K562 (cell line): Measurements from ENCODE around the gene SIK3. TPM values are rescaled to one million over a fixed set of nuclear protein-coding genes. Genes with fewer than 3 reads are reported as not detected.
A peak's percentile ranks its signal among the peaks of the same experiment; 100 is the strongest.

Source experiments
- FOSL1 ChIP-seq: fragments of 200-800 bp; sonication (Bioruptor generic); conservative IDR thresholded peaks from 2 replicates; pipeline ENCODE4 v1.6.1; 2016; ENCODE audit warnings: missing genetic modification characterization, missing compliant biosample characterization
- FOXM1 ChIP-seq, 2 experiments: fragments of 450-650 bp in 1 of 2; sonication (generic) in 1 of 2; formaldehyde crosslinking in 1 of 2; IDR thresholded peaks; 2 replicates each; pipeline versions ENCODE4 v1.6.1 to v1.9.0; 2017 to 2022; ENCODE audit warnings: low read depth in 2 of 2, mild to moderate bottlenecking in 2 of 2, missing genetic modification reagents in 1 of 2, moderate library complexity in 1 of 2
- HMG20B ChIP-seq: fragments of 250-450 bp; sonication (Bioruptor Pico); IDR thresholded peaks from 2 replicates; pipeline ENCODE4 v1.5.0; 2021; ENCODE audit warnings: mild to moderate bottlenecking
- LCOR ChIP-seq: sonication (generic); formaldehyde crosslinking; IDR thresholded peaks from 2 replicates; pipeline ENCODE4 v1.8.0; 2022; ENCODE audit warnings: mild to moderate bottlenecking, missing genetic modification reagents
- MEF2A ChIP-seq: IDR thresholded peaks from 2 replicates; pipeline ENCODE4 v1.6.1; 2011; ENCODE audit warnings: low read depth, mild to moderate bottlenecking, low read length, moderate library complexity; ENCODE audit not compliant: control insufficient read depth
- MYBL2 ChIP-seq, 2 experiments: fragments of 450-650 bp in 1 of 2; sonication (generic) in 1 of 2; formaldehyde crosslinking in 1 of 2; IDR thresholded peaks; 2 replicates each; pipeline versions ENCODE4 v1.6.1 to v1.8.1; 2017 to 2022; ENCODE audit warnings: borderline replicate concordance in 1 of 2, inconsistent platforms in 1 of 2, low read depth in 1 of 2, mild to moderate bottlenecking in 1 of 2, missing genetic modification reagents in 1 of 2, moderate library complexity in 1 of 2
- NONO ChIP-seq, 2 experiments: fragments of 200-400 bp in 1 of 2; fragments of 450-650 bp in 1 of 2; formaldehyde crosslinking in 1 of 2; IDR thresholded peaks; 2 replicates each; pipeline ENCODE4 v1.6.1; 2017; ENCODE audit warnings: low read depth in 2 of 2, mild to moderate bottlenecking in 2 of 2, moderate library complexity in 2 of 2, low read length in 1 of 2
- PATZ1 ChIP-seq: fragments of 250-450 bp; sonication (Bioruptor Pico); IDR thresholded peaks from 2 replicates; pipeline ENCODE4 v1.5.0; 2020; ENCODE audit warnings: mild to moderate bottlenecking, borderline replicate concordance
- ZNF197 ChIP-seq: fragments of 200-800 bp; sonication (Bioruptor generic); IDR thresholded peaks from 2 replicates; pipeline ENCODE4 v1.6.1; 2016; ENCODE audit warnings: low read depth, missing genetic modification characterization, missing compliant biosample characterization
- ZNF398 ChIP-seq: fragments of 250-450 bp; sonication (Bioruptor Pico); IDR thresholded peaks from 2 replicates; pipeline ENCODE4 v1.8.0; 2021; ENCODE audit warnings: moderate library complexity, mild to moderate bottlenecking, inconsistent platforms
- ZNF561 ChIP-seq: fragments of 450-650 bp; formaldehyde crosslinking; conservative IDR thresholded peaks from 2 replicates; pipeline ENCODE4 v1.4.0; 2020; ENCODE audit warnings: mild to moderate bottlenecking, moderate library complexity
- ZNF57 ChIP-seq: fragments of 450-650 bp; formaldehyde crosslinking; IDR thresholded peaks from 2 replicates; pipeline ENCODE4 v1.4.0; 2020; ENCODE audit warnings: mild to moderate bottlenecking, moderate library complexity
- polyA plus RNA-seq, 8 experiments: library from polyadenylated mRNA; depleted of rRNA in 4 of 8; stranded (reverse) in 5 of 8; unstranded in 3 of 8; fragments of >200 nt; fragmentation: Nextera tagmentation in 2 of 8; fragmentation: Illumina TruSeq in 1 of 8; extraction: Ambion mirVana in 2 of 8; extraction: Trizol in 1 of 8; gene quantifications; 2 replicates each; pipeline versions ENCODE4 v1.2.1 to v1.2.3, GENCODE V29; 2011 to 2014; ENCODE audit warnings: inconsistent platforms in 1 of 8, missing spikeins in 1 of 8
- total RNA-seq, 7 experiments: library from RNA; depleted of rRNA in 6 of 7; stranded (reverse); fragments of >200 nt in 6 of 7; fragmentation: Illumina TruSeq in 2 of 7; extraction: Trizol in 2 of 7; gene quantifications; 2 replicates each; pipeline versions ENCODE4 v1.2.1 to v1.2.3, GENCODE V29; 2011 to 2021; ENCODE audit warnings: low replicate concordance in 1 of 7
- TF ChIP-seq, protein P1 (sequence below): fragments of 450-650 bp; IDR thresholded peaks from 2 replicates; pipeline ENCODE4 v1.7.1; 2018; ENCODE audit warnings: mild to moderate bottlenecking, low read depth; ENCODE audit not compliant: partially characterized antibody
- TF ChIP-seq, protein P2 (sequence below): sonication (generic); formaldehyde crosslinking; IDR thresholded peaks from 2 replicates; pipeline ENCODE4 v1.8.1; 2023; ENCODE audit warnings: missing genetic modification reagents, mild to moderate bottlenecking, borderline replicate concordance

SIK3 gene
- total and polyA plus RNA-seq, 9 of the 15 experiments (the other 6 are each of a cell fraction or from before 2014, with no cell fraction given) = 1.6 to 21.6 (median 8.0) TPM

GRCh38 chr11:117039900-117040299 is 58.3 kb downstream of the SIK3 start (continued):
- TF ChIP-seq NONO (IDR thresholded peaks at IDR 0.05; ENCODE audit: low read depth in 2 of 2, low read length in 1 of 2) = no peak
- TF ChIP-seq ZNF57 (CRISPR knock-in tag) = no peak
- no peak for TF ChIP-seq ZNF561
- peak; percentile 72; the same call in 1 of the 2 replicates for TF ChIP-seq FOXM1 (IDR thresholded peaks at IDR 0.05; ENCODE audit: low read depth)
- no peak for TF ChIP-seq FOXM1 (CRISPR knock-in tag; IDR thresholded peaks at IDR 0.05; ENCODE audit: low read depth)
- no peak for TF ChIP-seq ZNF398 (CRISPR knock-in tag)
- TF ChIP-seq, protein P1, sequence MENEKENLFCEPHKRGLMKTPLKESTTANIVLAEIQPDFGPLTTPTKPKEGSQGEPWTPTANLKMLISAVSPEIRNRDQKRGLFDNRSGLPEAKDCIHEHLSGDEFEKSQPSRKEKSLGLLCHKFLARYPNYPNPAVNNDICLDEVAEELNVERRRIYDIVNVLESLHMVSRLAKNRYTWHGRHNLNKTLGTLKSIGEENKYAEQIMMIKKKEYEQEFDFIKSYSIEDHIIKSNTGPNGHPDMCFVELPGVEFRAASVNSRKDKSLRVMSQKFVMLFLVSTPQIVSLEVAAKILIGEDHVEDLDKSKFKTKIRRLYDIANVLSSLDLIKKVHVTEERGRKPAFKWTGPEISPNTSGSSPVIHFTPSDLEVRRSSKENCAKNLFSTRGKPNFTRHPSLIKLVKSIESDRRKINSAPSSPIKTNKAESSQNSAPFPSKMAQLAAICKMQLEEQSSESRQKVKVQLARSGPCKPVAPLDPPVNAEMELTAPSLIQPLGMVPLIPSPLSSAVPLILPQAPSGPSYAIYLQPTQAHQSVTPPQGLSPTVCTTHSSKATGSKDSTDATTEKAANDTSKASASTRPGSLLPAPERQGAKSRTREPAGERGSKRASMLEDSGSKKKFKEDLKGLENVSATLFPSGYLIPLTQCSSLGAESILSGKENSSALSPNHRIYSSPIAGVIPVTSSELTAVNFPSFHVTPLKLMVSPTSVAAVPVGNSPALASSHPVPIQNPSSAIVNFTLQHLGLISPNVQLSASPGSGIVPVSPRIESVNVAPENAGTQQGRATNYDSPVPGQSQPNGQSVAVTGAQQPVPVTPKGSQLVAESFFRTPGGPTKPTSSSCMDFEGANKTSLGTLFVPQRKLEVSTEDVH = no peak
- TF ChIP-seq MEF2A = no peak
- no peak for TF ChIP-seq ZNF197 (CRISPR knock-in tag)
- no peak for TF ChIP-seq HMG20B (CRISPR knock-in tag)
- TF ChIP-seq PATZ1 = no peak
- TF ChIP-seq, protein P2, sequence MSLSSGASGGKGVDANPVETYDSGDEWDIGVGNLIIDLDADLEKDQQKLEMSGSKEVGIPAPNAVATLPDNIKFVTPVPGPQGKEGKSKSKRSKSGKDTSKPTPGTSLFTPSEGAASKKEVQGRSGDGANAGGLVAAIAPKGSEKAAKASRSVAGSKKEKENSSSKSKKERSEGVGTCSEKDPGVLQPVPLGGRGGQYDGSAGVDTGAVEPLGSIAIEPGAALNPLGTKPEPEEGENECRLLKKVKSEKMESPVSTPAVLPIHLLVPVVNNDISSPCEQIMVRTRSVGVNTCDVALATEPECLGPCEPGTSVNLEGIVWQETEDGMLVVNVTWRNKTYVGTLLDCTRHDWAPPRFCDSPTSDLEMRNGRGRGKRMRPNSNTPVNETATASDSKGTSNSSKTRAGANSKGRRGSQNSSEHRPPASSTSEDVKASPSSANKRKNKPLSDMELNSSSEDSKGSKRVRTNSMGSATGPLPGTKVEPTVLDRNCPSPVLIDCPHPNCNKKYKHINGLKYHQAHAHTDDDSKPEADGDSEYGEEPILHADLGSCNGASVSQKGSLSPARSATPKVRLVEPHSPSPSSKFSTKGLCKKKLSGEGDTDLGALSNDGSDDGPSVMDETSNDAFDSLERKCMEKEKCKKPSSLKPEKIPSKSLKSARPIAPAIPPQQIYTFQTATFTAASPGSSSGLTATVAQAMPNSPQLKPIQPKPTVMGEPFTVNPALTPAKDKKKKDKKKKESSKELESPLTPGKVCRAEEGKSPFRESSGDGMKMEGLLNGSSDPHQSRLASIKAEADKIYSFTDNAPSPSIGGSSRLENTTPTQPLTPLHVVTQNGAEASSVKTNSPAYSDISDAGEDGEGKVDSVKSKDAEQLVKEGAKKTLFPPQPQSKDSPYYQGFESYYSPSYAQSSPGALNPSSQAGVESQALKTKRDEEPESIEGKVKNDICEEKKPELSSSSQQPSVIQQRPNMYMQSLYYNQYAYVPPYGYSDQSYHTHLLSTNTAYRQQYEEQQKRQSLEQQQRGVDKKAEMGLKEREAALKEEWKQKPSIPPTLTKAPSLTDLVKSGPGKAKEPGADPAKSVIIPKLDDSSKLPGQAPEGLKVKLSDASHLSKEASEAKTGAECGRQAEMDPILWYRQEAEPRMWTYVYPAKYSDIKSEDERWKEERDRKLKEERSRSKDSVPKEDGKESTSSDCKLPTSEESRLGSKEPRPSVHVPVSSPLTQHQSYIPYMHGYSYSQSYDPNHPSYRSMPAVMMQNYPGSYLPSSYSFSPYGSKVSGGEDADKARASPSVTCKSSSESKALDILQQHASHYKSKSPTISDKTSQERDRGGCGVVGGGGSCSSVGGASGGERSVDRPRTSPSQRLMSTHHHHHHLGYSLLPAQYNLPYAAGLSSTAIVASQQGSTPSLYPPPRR (CRISPR knock-in tag) = no peak
- 0 out of 2 replicates have a peak, but pooled peaks have one; percentile 12 for TF ChIP-seq FOSL1
- TF ChIP-seq LCOR (CRISPR knock-in tag) = no peak
- peak; percentile 81 for TF ChIP-seq MYBL2 (IDR thresholded peaks at IDR 0.05; ENCODE audit: low read depth)
- TF ChIP-seq MYBL2 (CRISPR knock-in tag; IDR thresholded peaks at IDR 0.05; ENCODE audit: borderline replicate concordance) = no peak
